AG04449 (cell line): ENCODE data around the gene AKAIN1.
A peak's percentile ranks its signal among the peaks of the same experiment; 100 is the strongest.

Experiments
- CTCF ChIA-PET: fragments of 350-600 bp; formaldehyde crosslinking; extraction: SDS; loops from one replicate; lab custom pipeline; 2021; ENCODE audit warnings: antibody characterized with exemption; lab: Yijun Ruan, JAX
- POLR2A ChIA-PET: fragments of 400-600, 350-600 bp; formaldehyde crosslinking; extraction: SDS; loops from one replicate; lab custom pipeline; 2020; ENCODE audit warnings: antibody characterized with exemption, inconsistent platforms; lab: Yijun Ruan, JAX
- DNase-seq: peaks from one replicate; pipeline ENCODE4 v3.0.0-alpha.2; 2010; ENCODE audit warnings: low read depth, low spot score
- H3K4me3 ChIP-seq: 2 replicates; pipeline ENCODE4 v1.5.1; 2011; ENCODE audit warnings: low read depth, mild to moderate bottlenecking, control low read depth, low read length
- CTCF ChIP-seq: IDR thresholded peaks from one replicate; pipeline ENCODE4 v1.5.1; 2011; ENCODE audit warnings: mild to moderate bottlenecking, moderate library complexity, low read length, control low read depth, inconsistent platforms; ENCODE audit not compliant: insufficient read depth; ENCODE audit errors: missing control alignments

The AKAIN1 gene

GRCh38 chr18:5197032-5197434, at the start of gene AKAIN1:
Gene AKAIN1 (minus strand): TSS chr18:5197257. CDS start chr18:5197053, 204 bp downstream.
- POLR2A ChIA-PET, result no interaction called here
- CTCF ChIA-PET, result no interaction called here
- no peak for DNase-seq
- TF ChIP-seq CTCF, result no peak
- no peak within 1 kb of the TSS for H3K4me3 ChIP-seq

GRCh38 chr18:5244941-5245340, 47.9 kb upstream of the AKAIN1 start:
- TF ChIP-seq CTCF, result no peak
- ChIA-PET CTCF (no interaction called here), POLR2A (no interaction called here)

GRCh38 chr18:5239447-5239846, 42.4 kb upstream of the AKAIN1 start:
- CTCF ChIA-PET, result no interaction called here
- POLR2A ChIA-PET, result no interaction called here
- DNase-seq, result no peak
- peak overlapping the region; percentile 88 for H3K4me3 ChIP-seq
- TF ChIP-seq CTCF, result no peak

More at GRCh38 chr18:5244941-5245340, 47.9 kb upstream of the AKAIN1 start:
- H3K4me3 ChIP-seq, result no peak overlapping the region
- DNase-seq, result no peak

GRCh38 chr18:5238371-5238976, 41.4 kb upstream of the AKAIN1 start:
- POLR2A ChIA-PET, result interaction anchor here (2.2 kb wide), 1 partner anchor 57 kb away, joined by 31 read pairs; the partner anchor contains the start of gene ZBTB14
- DNase-seq, result no peak
- peak overlapping the region; percentile 88 for H3K4me3 ChIP-seq
- no peak for TF ChIP-seq CTCF
- CTCF ChIA-PET, result interaction anchor here (1.6 kb wide), 1 partner anchor 58 kb away, joined by 10 read pairs; no protein-coding TSS in a partner anchor

- ChIA-PET POLR2A (interaction anchor here (0.6 to 2.2 kb wide), 3 partner anchors 10 to 1230 kb away, joined by 3 to 31 read pairs (median 3); partner anchors contain the start of gene ZBTB14), CTCF (interaction anchor here (1.0 to 1.6 kb wide), 2 partner anchors 11 to 59 kb away, joined by 3 to 10 read pairs; no protein-coding TSS in a partner anchor)
- peak; percentile 42 for DNase-seq
- TF ChIP-seq CTCF, result no peak
- H3K4me3 ChIP-seq, result peak overlapping the region; percentile 88
These were observed 40.8 kb upstream of the AKAIN1 start for GRCh38 chr18:5237723-5238370.
